ENCODE results near the gene SREK1.
A peak's percentile ranks its signal among the peaks of the same experiment; 100 is the strongest.

GRCh38 chr5:66171349-66172344 lies 27.5 kb downstream of the SREK1 start:
- TF ChIP-seq, protein P1, sequence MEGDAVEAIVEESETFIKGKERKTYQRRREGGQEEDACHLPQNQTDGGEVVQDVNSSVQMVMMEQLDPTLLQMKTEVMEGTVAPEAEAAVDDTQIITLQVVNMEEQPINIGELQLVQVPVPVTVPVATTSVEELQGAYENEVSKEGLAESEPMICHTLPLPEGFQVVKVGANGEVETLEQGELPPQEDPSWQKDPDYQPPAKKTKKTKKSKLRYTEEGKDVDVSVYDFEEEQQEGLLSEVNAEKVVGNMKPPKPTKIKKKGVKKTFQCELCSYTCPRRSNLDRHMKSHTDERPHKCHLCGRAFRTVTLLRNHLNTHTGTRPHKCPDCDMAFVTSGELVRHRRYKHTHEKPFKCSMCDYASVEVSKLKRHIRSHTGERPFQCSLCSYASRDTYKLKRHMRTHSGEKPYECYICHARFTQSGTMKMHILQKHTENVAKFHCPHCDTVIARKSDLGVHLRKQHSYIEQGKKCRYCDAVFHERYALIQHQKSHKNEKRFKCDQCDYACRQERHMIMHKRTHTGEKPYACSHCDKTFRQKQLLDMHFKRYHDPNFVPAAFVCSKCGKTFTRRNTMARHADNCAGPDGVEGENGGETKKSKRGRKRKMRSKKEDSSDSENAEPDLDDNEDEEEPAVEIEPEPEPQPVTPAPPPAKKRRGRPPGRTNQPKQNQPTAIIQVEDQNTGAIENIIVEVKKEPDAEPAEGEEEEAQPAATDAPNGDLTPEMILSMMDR (conservative IDR thresholded peaks at IDR 0.05; ENCODE audit: low read depth, low read length), result peak; percentile 67
- no peak for TF ChIP-seq EZH2 (IDR thresholded peaks at IDR 0.05; ENCODE audit: borderline replicate concordance, low read depth, low read length, poor library complexity, severe bottlenecking)
